Chondrocyte (in vitro differentiated cells): ENCODE data around the gene CCBE1. TPM values are rescaled to one million over a fixed set of nuclear protein-coding genes. Genes with fewer than 3 reads are reported as not detected.

ENCODE experiments used
- DNase-seq: peaks from one replicate; pipeline ENCODE4 v3.0.0; 2021; ENCODE audit warnings: mixed read lengths, low spot score
- H3K27ac Mint-ChIP-seq: one replicate; pipeline ENCODE4 v1.8.0; 2021; ENCODE audit warnings: mild to moderate bottlenecking, moderate library complexity, mixed read lengths; ENCODE audit not compliant: unreplicated experiment
- H3K27me3 Mint-ChIP-seq: 2 replicates; pipeline ENCODE4 v1.8.0; 2021; ENCODE audit warnings: low read depth, mixed read lengths
- H3K36me3 Mint-ChIP-seq: 2 replicates; pipeline ENCODE4 v1.8.0; 2021; ENCODE audit warnings: low read depth, mixed read lengths
- H3K4me1 Mint-ChIP-seq: 2 replicates; pipeline ENCODE4 v1.8.0; 2021; ENCODE audit warnings: low read depth, mild to moderate bottlenecking, mixed read lengths
- H3K4me3 Mint-ChIP-seq: one replicate; pipeline ENCODE4 v1.8.0; 2021; ENCODE audit warnings: mild to moderate bottlenecking, moderate library complexity, mixed read lengths; ENCODE audit not compliant: unreplicated experiment
- H3K9me3 Mint-ChIP-seq: 2 replicates; pipeline ENCODE4 v1.8.0; 2021; ENCODE audit warnings: low read depth, mixed read lengths
- total RNA-seq: library from RNA; stranded (reverse); gene quantifications from 3 replicates; pipeline ENCODE4 v1.2.1, GENCODE V29; 2021
- TF ChIP-seq, protein P1 (sequence below): fragments of 200-600 bp; sonication (generic); IDR thresholded peaks from 2 replicates; pipeline ENCODE4 v1.5.0; 2021; ENCODE audit warnings: antibody characterized with exemption, mild to moderate bottlenecking, moderate library complexity

The CCBE1 gene
- total RNA-seq, 1 donor from 2014 or later, result 0.72 TPM

- DNase-seq, result no peak
- Mint-ChIP-seq H3K4me3 (no peak overlapping the region), H3K4me1 (peaks cover 22% of the 10 kb centered on the region), H3K36me3 (no peaks in the 10 kb centered on the region), H3K27me3 (peaks cover 8% of the 10 kb centered on the region), H3K27ac (no peak overlapping the region), H3K9me3 (no peaks in the 10 kb centered on the region)
- TF ChIP-seq, protein P1, sequence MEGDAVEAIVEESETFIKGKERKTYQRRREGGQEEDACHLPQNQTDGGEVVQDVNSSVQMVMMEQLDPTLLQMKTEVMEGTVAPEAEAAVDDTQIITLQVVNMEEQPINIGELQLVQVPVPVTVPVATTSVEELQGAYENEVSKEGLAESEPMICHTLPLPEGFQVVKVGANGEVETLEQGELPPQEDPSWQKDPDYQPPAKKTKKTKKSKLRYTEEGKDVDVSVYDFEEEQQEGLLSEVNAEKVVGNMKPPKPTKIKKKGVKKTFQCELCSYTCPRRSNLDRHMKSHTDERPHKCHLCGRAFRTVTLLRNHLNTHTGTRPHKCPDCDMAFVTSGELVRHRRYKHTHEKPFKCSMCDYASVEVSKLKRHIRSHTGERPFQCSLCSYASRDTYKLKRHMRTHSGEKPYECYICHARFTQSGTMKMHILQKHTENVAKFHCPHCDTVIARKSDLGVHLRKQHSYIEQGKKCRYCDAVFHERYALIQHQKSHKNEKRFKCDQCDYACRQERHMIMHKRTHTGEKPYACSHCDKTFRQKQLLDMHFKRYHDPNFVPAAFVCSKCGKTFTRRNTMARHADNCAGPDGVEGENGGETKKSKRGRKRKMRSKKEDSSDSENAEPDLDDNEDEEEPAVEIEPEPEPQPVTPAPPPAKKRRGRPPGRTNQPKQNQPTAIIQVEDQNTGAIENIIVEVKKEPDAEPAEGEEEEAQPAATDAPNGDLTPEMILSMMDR, result no peak
Observed at GRCh38 chr18:59621027-59621426, 76.2 kb downstream of the CCBE1 start.

DNA sequence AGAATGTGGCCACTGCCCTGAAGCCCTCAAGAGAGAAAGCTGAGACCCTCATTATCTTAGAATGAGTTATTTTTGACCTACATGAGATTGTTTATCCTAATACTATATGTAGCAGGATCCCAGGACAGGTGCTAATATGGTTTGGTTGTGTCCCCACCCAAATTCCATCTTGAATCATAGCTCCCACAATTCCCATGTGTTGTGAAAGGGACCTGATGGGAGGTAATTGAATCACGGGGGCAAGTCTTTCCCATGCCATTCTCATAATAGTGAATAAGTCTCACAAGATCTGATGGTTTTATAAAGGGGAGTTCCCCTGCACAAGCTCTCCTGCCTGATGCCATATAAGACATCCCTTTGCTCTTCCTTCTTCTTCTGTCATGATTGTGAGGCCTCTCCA lies 76.8 kb downstream of the CCBE1 start:
- TF ChIP-seq, protein P1, result no peak

GRCh38 chr18:59619816-59620215 lies 77.4 kb downstream of the CCBE1 start:
- H3K36me3 Mint-ChIP-seq, result no peaks in the 10 kb centered on the region
- no peak overlapping the region for H3K27ac Mint-ChIP-seq
- no peaks in the 10 kb centered on the region for H3K9me3 Mint-ChIP-seq
- TF ChIP-seq, protein P1, result no peak
- peaks cover 22% of the 10 kb centered on the region for H3K4me1 Mint-ChIP-seq
- no peak overlapping the region for H3K4me3 Mint-ChIP-seq
- no peak for DNase-seq
- peaks cover 10% of the 10 kb centered on the region for H3K27me3 Mint-ChIP-seq

More for the DNA sequence above, 76.8 kb downstream of the CCBE1 start:
- DNase-seq, result no peak
- H3K4me1 Mint-ChIP-seq, result peaks cover 22% of the 10 kb centered on the region
- H3K27me3 Mint-ChIP-seq, result peaks cover 8% of the 10 kb centered on the region
- no peaks in the 10 kb centered on the region for H3K9me3 Mint-ChIP-seq
- no peaks in the 10 kb centered on the region for H3K36me3 Mint-ChIP-seq
- no peak overlapping the region for H3K27ac Mint-ChIP-seq
- no peak overlapping the region for H3K4me3 Mint-ChIP-seq

DNA sequence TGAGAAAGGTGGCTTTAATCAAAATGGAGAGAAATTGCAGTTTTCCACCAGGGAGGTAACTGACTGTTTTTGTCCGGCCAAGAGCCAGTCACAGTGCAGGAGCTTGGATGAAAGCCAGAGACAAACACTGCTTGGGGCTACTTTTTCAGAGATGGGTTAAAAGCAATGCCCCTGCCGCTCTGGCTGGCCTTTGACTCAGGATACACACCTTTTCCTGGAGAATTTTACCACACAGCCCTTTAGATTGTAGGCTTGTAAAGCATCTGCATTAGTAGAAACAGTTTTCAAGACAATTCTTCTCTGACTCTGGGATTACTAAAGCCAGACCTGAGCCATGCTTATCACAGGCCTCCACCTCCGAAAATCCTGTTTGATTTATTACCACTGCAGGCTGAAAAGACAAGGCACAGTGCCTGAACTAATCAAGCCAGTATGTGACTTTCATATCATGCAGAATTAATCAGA lies 79.7 kb downstream of the CCBE1 start:
- peaks cover 10% of the 10 kb centered on the region for H3K27me3 Mint-ChIP-seq
- H3K4me3 Mint-ChIP-seq, result no peak overlapping the region
- peaks cover 7% of the 10 kb centered on the region for H3K4me1 Mint-ChIP-seq
- TF ChIP-seq, protein P1, result no peak
- H3K27ac Mint-ChIP-seq, result no peak overlapping the region
- no peaks in the 10 kb centered on the region for H3K9me3 Mint-ChIP-seq
- DNase-seq, result no peak
- H3K36me3 Mint-ChIP-seq, result no peaks in the 10 kb centered on the region

GRCh38 chr18:59616501-59616900 lies 80.7 kb downstream of the CCBE1 start:
- DNase-seq, result no peak
- H3K9me3 Mint-ChIP-seq, result no peaks in the 10 kb centered on the region
- H3K27ac Mint-ChIP-seq, result no peak overlapping the region
- H3K4me3 Mint-ChIP-seq, result no peak overlapping the region
- TF ChIP-seq, protein P1, result no peak
- peaks cover 7% of the 10 kb centered on the region for H3K4me1 Mint-ChIP-seq
- H3K36me3 Mint-ChIP-seq, result no peaks in the 10 kb centered on the region
- H3K27me3 Mint-ChIP-seq, result peaks cover 7% of the 10 kb centered on the region
